ENCODE data around the gene FRMD4B. TPM values are rescaled to one million over a fixed set of nuclear protein-coding genes. Genes with fewer than 3 reads are reported as not detected.

FRMD4B gene
- total and polyA plus RNA-seq, 10 of the 15 experiments (the other 5 are each of a cell fraction or from before 2014, with no cell fraction given): 3.9 to 11.4 (median 8.0) TPM

- Histone ChIP-seq H3K27me3 (replicated peaks in 1 of 2; ENCODE audit: control insufficient read depth in 2 of 2, insufficient read depth in 2 of 2, low read length in 1 of 2) (no peaks in the 10 kb centered on the region), H3K9ac (ENCODE audit: control insufficient read depth, insufficient read depth, low read length) (no peak overlapping the region), H3K36me3 (ENCODE audit: control insufficient read depth in 2 of 2, insufficient read depth in 2 of 2, low read length in 1 of 2) (no peaks in the 10 kb centered on the region), H3K4me2 (ENCODE audit: control insufficient read depth, insufficient read depth) (no peak overlapping the region), H4K20me1 (ENCODE audit: control insufficient read depth, insufficient read depth) (no peaks in the 10 kb centered on the region), H2AFZ (ENCODE audit: control insufficient read depth, low read depth, low read length) (no peak overlapping the region), H3K27ac (ENCODE audit: control insufficient read depth, insufficient read depth) (no peak overlapping the region), H3K4me3 (no peak overlapping the region), H3K79me2 (ENCODE audit: control insufficient read depth, insufficient read depth, low read length) (no peaks in the 10 kb centered on the region), H3K4me1 (ENCODE audit: control insufficient read depth, insufficient read depth, low read length) (no peaks in the 10 kb centered on the region), H3K9me3 (replicated peaks; ENCODE audit: control insufficient read depth, insufficient read depth, low read length) (no peaks in the 10 kb centered on the region; the same call in 2 of the 3 replicates)
- 80% methylated on average over 2 of the region's 2 CpGs for WGBS (ENCODE audit: insufficient coverage, insufficient replicate concordance, low lambda C conversion rate, missing lambda C conversion rate)
- DNase-seq (ENCODE audit: low read depth, low spot score): no peak
- in situ Hi-C loops (cut with MboI) (no loop called here), intact Hi-C loops (cut with micrococcal nuclease; ENCODE audit: unreplicated experiment) (no loop called here)
- no TSS peak for BruUV-seq (replicated peaks)
- SMC1A ChIA-PET (ENCODE audit: uncharacterized antibody, unreplicated experiment): interaction anchor here (0.8 to 1.2 kb wide), 3 partner anchors 9 to 26 kb away, joined by 3 to 5 read pairs (median 3); no protein-coding TSS in a partner anchor
- RAD21 ChIA-PET (ENCODE audit: unreplicated experiment): interaction anchor here (0.9 kb wide), 1 partner anchor 9 kb away, joined by 3 read pairs; no protein-coding TSS in a partner anchor
- POLR2A ChIA-PET: no interaction called here
- CTCF ChIA-PET: interaction anchor here (0.8 to 1.7 kb wide), 3 partner anchors 10 to 251 kb away, joined by 3 read pairs; no protein-coding TSS in a partner anchor
- ATAC-seq: no peak
- TF ChIP-seq, protein P1, sequence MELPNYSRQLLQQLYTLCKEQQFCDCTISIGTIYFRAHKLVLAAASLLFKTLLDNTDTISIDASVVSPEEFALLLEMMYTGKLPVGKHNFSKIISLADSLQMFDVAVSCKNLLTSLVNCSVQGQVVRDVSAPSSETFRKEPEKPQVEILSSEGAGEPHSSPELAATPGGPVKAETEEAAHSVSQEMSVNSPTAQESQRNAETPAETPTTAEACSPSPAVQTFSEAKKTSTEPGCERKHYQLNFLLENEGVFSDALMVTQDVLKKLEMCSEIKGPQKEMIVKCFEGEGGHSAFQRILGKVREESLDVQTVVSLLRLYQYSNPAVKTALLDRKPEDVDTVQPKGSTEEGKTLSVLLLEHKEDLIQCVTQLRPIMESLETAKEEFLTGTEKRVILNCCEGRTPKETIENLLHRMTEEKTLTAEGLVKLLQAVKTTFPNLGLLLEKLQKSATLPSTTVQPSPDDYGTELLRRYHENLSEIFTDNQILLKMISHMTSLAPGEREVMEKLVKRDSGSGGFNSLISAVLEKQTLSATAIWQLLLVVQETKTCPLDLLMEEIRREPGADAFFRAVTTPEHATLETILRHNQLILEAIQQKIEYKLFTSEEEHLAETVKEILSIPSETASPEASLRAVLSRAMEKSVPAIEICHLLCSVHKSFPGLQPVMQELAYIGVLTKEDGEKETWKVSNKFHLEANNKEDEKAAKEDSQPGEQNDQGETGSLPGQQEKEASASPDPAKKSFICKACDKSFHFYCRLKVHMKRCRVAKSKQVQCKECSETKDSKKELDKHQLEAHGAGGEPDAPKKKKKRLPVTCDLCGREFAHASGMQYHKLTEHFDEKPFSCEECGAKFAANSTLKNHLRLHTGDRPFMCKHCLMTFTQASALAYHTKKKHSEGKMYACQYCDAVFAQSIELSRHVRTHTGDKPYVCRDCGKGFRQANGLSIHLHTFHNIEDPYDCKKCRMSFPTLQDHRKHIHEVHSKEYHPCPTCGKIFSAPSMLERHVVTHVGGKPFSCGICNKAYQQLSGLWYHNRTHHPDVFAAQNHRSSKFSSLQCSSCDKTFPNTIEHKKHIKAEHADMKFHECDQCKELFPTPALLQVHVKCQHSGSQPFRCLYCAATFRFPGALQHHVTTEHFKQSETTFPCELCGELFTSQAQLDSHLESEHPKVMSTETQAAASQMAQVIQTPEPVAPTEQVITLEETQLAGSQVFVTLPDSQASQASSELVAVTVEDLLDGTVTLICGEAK (IDR thresholded peaks at IDR 0.05; ENCODE audit: borderline replicate concordance): no peak
- TF ChIP-seq HCFC1 (IDR thresholded peaks at IDR 0.05; ENCODE audit: low read length): no peak
- TF ChIP-seq PKNOX1 (IDR thresholded peaks at IDR 0.05): no peak
- no peak for TF ChIP-seq SUZ12 (IDR thresholded peaks at IDR 0.05; ENCODE audit: unreplicated experiment)
- no peak for TF ChIP-seq SREBF1 (IDR thresholded peaks at IDR 0.05; ENCODE audit: low read length)
- TF ChIP-seq ZSCAN29 (IDR thresholded peaks at IDR 0.05): no peak
- TF ChIP-seq WRNIP1 (IDR thresholded peaks at IDR 0.05; ENCODE audit: borderline replicate concordance, low read depth, low read length): no peak
- no peak for TF ChIP-seq E2F8 (IDR thresholded peaks at IDR 0.05; ENCODE audit: low read depth, partially characterized antibody)
- no peak for TF ChIP-seq EZH2 (IDR thresholded peaks at IDR 0.05; ENCODE audit: borderline replicate concordance, control insufficient read depth, low read depth, low read length)
- TF ChIP-seq CHD2 (IDR thresholded peaks at IDR 0.05; ENCODE audit: borderline replicate concordance, low read depth, low read length): no peak
- TF ChIP-seq YY1 (IDR thresholded peaks at IDR 0.05; ENCODE audit: low read depth, low read length): no peak
- no peak for FAIRE-seq
Observed at GRCh38 chr3:69354948-69355347, 30.9 kb downstream of the FRMD4B start.
